ENCODE results near the gene TUG1. TPM values are rescaled to one million over a fixed set of nuclear protein-coding genes. Genes with fewer than 3 reads are reported as not detected.

The TUG1 gene
- polyA plus RNA-seq, 1 of the 3 experiments (the other 2 are of a cell fraction), result 46.8 TPM

- no peaks in the 10 kb centered on the region for H3K9me3 ChIP-seq
- H3K27ac ChIP-seq (ENCODE audit: low read depth in 2 of 2, low read length in 1 of 2), result no peak overlapping the region
- no peak overlapping the region for H3K9ac ChIP-seq
- WGBS (ENCODE audit: low lambda C conversion rate), result 95% methylated on average over 4 of the region's 5 CpGs
- TF ChIP-seq, protein P1, sequence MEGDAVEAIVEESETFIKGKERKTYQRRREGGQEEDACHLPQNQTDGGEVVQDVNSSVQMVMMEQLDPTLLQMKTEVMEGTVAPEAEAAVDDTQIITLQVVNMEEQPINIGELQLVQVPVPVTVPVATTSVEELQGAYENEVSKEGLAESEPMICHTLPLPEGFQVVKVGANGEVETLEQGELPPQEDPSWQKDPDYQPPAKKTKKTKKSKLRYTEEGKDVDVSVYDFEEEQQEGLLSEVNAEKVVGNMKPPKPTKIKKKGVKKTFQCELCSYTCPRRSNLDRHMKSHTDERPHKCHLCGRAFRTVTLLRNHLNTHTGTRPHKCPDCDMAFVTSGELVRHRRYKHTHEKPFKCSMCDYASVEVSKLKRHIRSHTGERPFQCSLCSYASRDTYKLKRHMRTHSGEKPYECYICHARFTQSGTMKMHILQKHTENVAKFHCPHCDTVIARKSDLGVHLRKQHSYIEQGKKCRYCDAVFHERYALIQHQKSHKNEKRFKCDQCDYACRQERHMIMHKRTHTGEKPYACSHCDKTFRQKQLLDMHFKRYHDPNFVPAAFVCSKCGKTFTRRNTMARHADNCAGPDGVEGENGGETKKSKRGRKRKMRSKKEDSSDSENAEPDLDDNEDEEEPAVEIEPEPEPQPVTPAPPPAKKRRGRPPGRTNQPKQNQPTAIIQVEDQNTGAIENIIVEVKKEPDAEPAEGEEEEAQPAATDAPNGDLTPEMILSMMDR (IDR thresholded peaks at IDR 0.05), result no peak
- TF ChIP-seq FOSL2 (IDR thresholded peaks at IDR 0.05; ENCODE audit: borderline replicate concordance, low read depth) (no peak), ELF1 (IDR thresholded peaks at IDR 0.05) (no peak), RXRA (IDR thresholded peaks at IDR 0.05; ENCODE audit: borderline replicate concordance, low read depth) (no peak), YY1 (IDR thresholded peaks at IDR 0.05; ENCODE audit: low read depth) (no peak), FOXM1 (IDR thresholded peaks at IDR 0.05; ENCODE audit: low read depth) (no peak), SMC3 (IDR thresholded peaks at IDR 0.05; ENCODE audit: low read depth, low read length) (no peak), NFIC (IDR thresholded peaks at IDR 0.05; ENCODE audit: borderline replicate concordance) (no peak), SIN3A (IDR thresholded peaks at IDR 0.05; ENCODE audit: borderline replicate concordance, low read depth, low read length) (no peak), CHD2 (IDR thresholded peaks at IDR 0.05; ENCODE audit: low read length, partially characterized antibody) (no peak), GABPA (IDR thresholded peaks at IDR 0.05; ENCODE audit: low read depth) (no peak)
- TF ChIP-seq, protein P2, sequence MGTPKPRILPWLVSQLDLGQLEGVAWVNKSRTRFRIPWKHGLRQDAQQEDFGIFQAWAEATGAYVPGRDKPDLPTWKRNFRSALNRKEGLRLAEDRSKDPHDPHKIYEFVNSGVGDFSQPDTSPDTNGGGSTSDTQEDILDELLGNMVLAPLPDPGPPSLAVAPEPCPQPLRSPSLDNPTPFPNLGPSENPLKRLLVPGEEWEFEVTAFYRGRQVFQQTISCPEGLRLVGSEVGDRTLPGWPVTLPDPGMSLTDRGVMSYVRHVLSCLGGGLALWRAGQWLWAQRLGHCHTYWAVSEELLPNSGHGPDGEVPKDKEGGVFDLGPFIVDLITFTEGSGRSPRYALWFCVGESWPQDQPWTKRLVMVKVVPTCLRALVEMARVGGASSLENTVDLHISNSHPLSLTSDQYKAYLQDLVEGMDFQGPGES (IDR thresholded peaks at IDR 0.05; ENCODE audit: low read depth, low read length), result no peak
- no peak overlapping the region for H2AFZ ChIP-seq (ENCODE audit: low read depth)
- H4K20me1 ChIP-seq (ENCODE audit: insufficient read depth), result no peaks in the 10 kb centered on the region
- no peak overlapping the region for H3K4me2 ChIP-seq
- ChIA-PET POLR2A (no interaction called here), CTCF (no interaction called here)
- no peaks in the 10 kb centered on the region for H3K9me2 ChIP-seq
- H3K27me3 ChIP-seq (ENCODE audit: insufficient read depth), result no peaks in the 10 kb centered on the region
- no peaks in the 10 kb centered on the region for H3K79me2 ChIP-seq (ENCODE audit: insufficient read depth)
- H3K36me3 ChIP-seq (replicated peaks in 1 of 2; ENCODE audit: control insufficient read depth in 1 of 2, insufficient read depth in 2 of 2, low read length in 1 of 2), result peaks cover 13 to 33% of the 10 kb centered on the region in 2 experiments
- DNase-seq, result no peak
- H3K4me3 ChIP-seq (ENCODE audit: low read depth in 2 of 2, low read length in 1 of 2), result no peak overlapping the region
- peaks cover 0 to 10% of the 10 kb centered on the region in 2 experiments; a peak in 1 of 4 replicates for H3K4me1 ChIP-seq (ENCODE audit: control insufficient read depth in 1 of 2, insufficient read depth in 2 of 2, low read depth in 1 of 2, low read length in 1 of 2)
- H3F3A ChIP-seq (replicated peaks; ENCODE audit: insufficient read depth), result no peaks in the 10 kb centered on the region
Measured at GRCh38 chr22:30925667-30926066, 43.4 kb upstream of the TUG1 start.

GRCh38 chr22:30926706-30927105 lies 42.4 kb upstream of the TUG1 start:
- Histone ChIP-seq H3K9me3 (no peaks in the 10 kb centered on the region), H2AFZ (ENCODE audit: low read depth) (no peak overlapping the region), H3K9ac (no peak overlapping the region), H3K4me1 (ENCODE audit: control insufficient read depth in 1 of 2, insufficient read depth in 2 of 2, low read depth in 1 of 2, low read length in 1 of 2) (peaks cover 0 to 5% of the 10 kb centered on the region in 2 experiments; a peak in 1 of 4 replicates), H3K4me3 (ENCODE audit: low read depth in 2 of 2, low read length in 1 of 2) (no peak overlapping the region), H3K27me3 (ENCODE audit: insufficient read depth) (no peaks in the 10 kb centered on the region), H3K79me2 (ENCODE audit: insufficient read depth) (no peaks in the 10 kb centered on the region), H3K4me2 (no peak overlapping the region), H3K9me2 (no peaks in the 10 kb centered on the region), H3F3A (replicated peaks; ENCODE audit: insufficient read depth) (no peaks in the 10 kb centered on the region), H3K27ac (ENCODE audit: low read depth in 2 of 2, low read length in 1 of 2) (no peak overlapping the region), H4K20me1 (ENCODE audit: insufficient read depth) (no peaks in the 10 kb centered on the region), H3K36me3 (replicated peaks in 1 of 2; ENCODE audit: control insufficient read depth in 1 of 2, insufficient read depth in 2 of 2, low read length in 1 of 2) (peaks cover 15 to 43% of the 10 kb centered on the region in 2 experiments)
- POLR2A ChIA-PET, result no interaction called here
- DNase-seq, result no peak
- no peak for TF ChIP-seq GABPA (IDR thresholded peaks at IDR 0.05; ENCODE audit: low read depth)
- TF ChIP-seq USF1 (IDR thresholded peaks at IDR 0.05; ENCODE audit: borderline replicate concordance, low read depth), result no peak
- no peak for TF ChIP-seq FOXJ3 (CRISPR knock-in tag; IDR thresholded peaks at IDR 0.05)
- TF ChIP-seq EZH2phosphoT487 (IDR thresholded peaks at IDR 0.05; ENCODE audit: borderline replicate concordance, low read depth), result no peak
- no peak for TF ChIP-seq RCOR1 (IDR thresholded peaks at IDR 0.05; ENCODE audit: low read length)
- no peak for TF ChIP-seq TAF1 (IDR thresholded peaks at IDR 0.05; ENCODE audit: borderline replicate concordance, low read depth, low read length)
- no peak for TF ChIP-seq SMC3 (IDR thresholded peaks at IDR 0.05; ENCODE audit: low read depth, low read length)
- TF ChIP-seq GATA2 (CRISPR knock-in tag; IDR thresholded peaks at IDR 0.05), result no peak
- no peak for TF ChIP-seq NFIC (IDR thresholded peaks at IDR 0.05; ENCODE audit: borderline replicate concordance)
- 96% methylated on average over 3 of the region's 4 CpGs for WGBS (ENCODE audit: low lambda C conversion rate)
- CTCF ChIA-PET, result interaction anchor here (0.7 kb wide), 1 partner anchor 163 kb away, joined by 3 read pairs; no protein-coding TSS in a partner anchor
